ENCODE measurements around the gene BCAS3. TPM values are rescaled to one million over a fixed set of nuclear protein-coding genes. Genes with fewer than 3 reads are reported as not detected.

The BCAS3 gene
- total RNA-seq, 2 experiments from 2014 or later = 20.1 to 31.8 TPM

DNA sequence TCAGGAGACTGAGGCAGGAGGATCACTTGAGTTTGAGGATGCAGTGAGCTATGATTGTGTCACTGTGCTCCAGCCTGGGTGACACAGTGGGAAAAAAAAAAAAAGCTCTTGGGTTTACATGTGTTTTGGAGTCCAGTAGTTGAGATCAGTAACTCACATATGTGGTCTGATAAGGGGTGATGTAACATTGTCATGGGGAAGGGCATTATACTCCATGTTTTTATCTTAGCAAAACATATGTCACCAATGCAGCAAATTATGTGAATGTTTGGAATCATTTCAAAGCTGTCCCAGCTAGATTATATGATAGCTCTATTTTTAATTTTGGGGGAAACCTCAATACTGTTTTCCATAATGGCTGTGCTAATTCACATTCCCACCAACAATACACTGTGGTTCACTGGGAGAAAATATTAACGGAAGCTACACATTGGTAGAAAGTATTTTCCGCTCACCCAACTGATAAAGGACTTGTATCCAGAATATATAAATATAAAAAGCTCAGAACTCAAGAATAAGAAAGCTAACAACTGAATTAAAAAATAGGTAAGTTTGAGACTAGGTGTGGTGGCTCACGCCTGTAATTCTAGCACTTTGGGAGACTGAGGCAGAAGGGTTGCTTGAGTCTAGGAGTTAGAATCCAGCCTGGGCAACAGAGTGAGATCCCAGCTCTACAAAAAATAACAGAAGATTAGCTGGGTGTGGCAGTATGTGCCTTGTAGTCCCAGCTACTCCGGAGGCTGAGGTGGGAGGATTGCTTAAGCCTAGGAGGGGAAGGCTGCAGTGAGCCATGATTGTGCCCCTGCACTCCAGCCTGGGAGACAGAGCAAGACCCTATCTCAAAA is 497.9 kb downstream of the BCAS3 start:
- POLR2A ChIA-PET = no interaction called here
- no peak overlapping the region for H3K4me3 ChIP-seq (ENCODE audit: low read length)

DNA sequence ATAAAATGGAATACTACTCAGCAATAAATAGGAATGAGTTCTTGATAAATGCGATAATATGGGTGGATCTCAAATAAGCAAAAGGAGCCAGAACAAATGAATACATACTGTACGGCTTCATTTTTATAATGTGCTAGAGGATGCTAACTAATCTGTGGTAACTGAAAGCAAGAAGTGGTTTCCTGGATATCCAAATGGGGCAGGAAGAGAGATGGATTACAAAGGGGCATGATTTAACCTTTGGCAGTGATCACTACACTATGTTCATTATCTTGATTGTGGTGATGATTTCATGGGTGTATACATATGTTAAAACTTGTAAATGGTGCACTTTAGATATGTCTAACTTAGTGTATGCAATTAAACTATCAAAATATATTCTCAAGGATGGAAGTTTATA is 499.7 kb downstream of the BCAS3 start:
- intact Hi-C loops (cut with DNase I, micrococcal nuclease) = no loop called here
- H3K9me3 Mint-ChIP-seq = no peaks in the 10 kb centered on the region
- Histone ChIP-seq H3K4me1 (ENCODE audit: insufficient read depth, low read length) (no peaks in the 10 kb centered on the region), H3K4me3 (ENCODE audit: low read length) (no peak overlapping the region), H3K27ac (ENCODE audit: low read depth in 1 of 2, low read length in 2 of 2) (no peak overlapping the region), H3K27me3 (ENCODE audit: control insufficient read depth in 1 of 2, insufficient read depth in 2 of 2, low read length in 2 of 2) (no peaks in the 10 kb centered on the region), H3K9me3 (ENCODE audit: control insufficient read depth in 1 of 2, insufficient read depth in 1 of 2, low read length in 2 of 2) (peaks cover 0 to under 1% of the 10 kb centered on the region in 2 experiments), H3K36me3 (ENCODE audit: insufficient read depth, low read length) (no peaks in the 10 kb centered on the region)
- H3K4me1 Mint-ChIP-seq (ENCODE audit: low read depth) = no peaks in the 10 kb centered on the region
- CTCF ChIA-PET = no interaction called here
- H3K36me3 Mint-ChIP-seq (ENCODE audit: low read depth) = no peaks in the 10 kb centered on the region
- H3K27me3 Mint-ChIP-seq = no peaks in the 10 kb centered on the region
- no peak overlapping the region for H3K27ac Mint-ChIP-seq
- POLR2A ChIA-PET = no interaction called here
- TF ChIP-seq, protein P1, sequence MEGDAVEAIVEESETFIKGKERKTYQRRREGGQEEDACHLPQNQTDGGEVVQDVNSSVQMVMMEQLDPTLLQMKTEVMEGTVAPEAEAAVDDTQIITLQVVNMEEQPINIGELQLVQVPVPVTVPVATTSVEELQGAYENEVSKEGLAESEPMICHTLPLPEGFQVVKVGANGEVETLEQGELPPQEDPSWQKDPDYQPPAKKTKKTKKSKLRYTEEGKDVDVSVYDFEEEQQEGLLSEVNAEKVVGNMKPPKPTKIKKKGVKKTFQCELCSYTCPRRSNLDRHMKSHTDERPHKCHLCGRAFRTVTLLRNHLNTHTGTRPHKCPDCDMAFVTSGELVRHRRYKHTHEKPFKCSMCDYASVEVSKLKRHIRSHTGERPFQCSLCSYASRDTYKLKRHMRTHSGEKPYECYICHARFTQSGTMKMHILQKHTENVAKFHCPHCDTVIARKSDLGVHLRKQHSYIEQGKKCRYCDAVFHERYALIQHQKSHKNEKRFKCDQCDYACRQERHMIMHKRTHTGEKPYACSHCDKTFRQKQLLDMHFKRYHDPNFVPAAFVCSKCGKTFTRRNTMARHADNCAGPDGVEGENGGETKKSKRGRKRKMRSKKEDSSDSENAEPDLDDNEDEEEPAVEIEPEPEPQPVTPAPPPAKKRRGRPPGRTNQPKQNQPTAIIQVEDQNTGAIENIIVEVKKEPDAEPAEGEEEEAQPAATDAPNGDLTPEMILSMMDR (IDR thresholded peaks at IDR 0.05) = no peak
- no peak overlapping the region for H3K4me3 Mint-ChIP-seq
- DNase-seq = no peak
- no peak for ATAC-seq (ENCODE audit: poor library complexity)

More for the DNA sequence above, 497.9 kb downstream of the BCAS3 start:
- H3K9me3 ChIP-seq (ENCODE audit: control insufficient read depth in 1 of 2, insufficient read depth in 1 of 2, low read length in 2 of 2) = peaks cover 0 to 3% of the 10 kb centered on the region in 2 experiments
- intact Hi-C loops (cut with DNase I, micrococcal nuclease) = no loop called here
- Mint-ChIP-seq H3K4me3 (no peak overlapping the region), H3K9me3 (no peaks in the 10 kb centered on the region), H3K36me3 (ENCODE audit: low read depth) (peaks cover 14% of the 10 kb centered on the region), H3K27ac (no peak overlapping the region), H3K27me3 (no peaks in the 10 kb centered on the region), H3K4me1 (ENCODE audit: low read depth) (no peaks in the 10 kb centered on the region)
- H3K4me1 ChIP-seq (ENCODE audit: insufficient read depth, low read length) = no peaks in the 10 kb centered on the region
- H3K36me3 ChIP-seq (ENCODE audit: insufficient read depth, low read length) = no peaks in the 10 kb centered on the region
- H3K27me3 ChIP-seq (ENCODE audit: control insufficient read depth in 1 of 2, insufficient read depth in 2 of 2, low read length in 2 of 2) = no peaks in the 10 kb centered on the region
- CTCF ChIA-PET = no interaction called here
- TF ChIP-seq, protein P1 (IDR thresholded peaks at IDR 0.05) = no peak
- DNase-seq (no peak), ATAC-seq (ENCODE audit: poor library complexity) (no peak)
- H3K27ac ChIP-seq (ENCODE audit: low read depth in 1 of 2, low read length in 2 of 2) = no peak overlapping the region

DNA sequence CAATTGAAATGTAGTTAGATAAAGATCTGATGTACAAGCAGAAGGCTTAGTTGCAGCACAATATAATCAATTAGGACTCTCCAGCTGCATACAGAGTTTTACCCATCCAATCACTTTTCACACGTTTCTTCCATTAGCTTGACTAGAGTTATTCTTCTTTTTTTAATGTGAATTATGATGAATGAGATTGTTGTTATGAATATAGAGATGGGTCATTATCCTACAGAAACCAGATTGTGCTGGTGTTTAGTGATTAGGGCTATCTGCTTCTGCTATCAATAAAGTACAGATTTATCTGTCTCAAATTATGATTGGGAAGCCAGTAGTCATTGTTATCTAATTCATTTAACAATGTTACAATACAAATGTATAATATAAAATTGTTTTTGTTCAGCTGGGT is 500.6 kb downstream of the BCAS3 start:
- ATAC-seq (ENCODE audit: poor library complexity) = no peak
- no peaks in the 10 kb centered on the region for H3K4me1 ChIP-seq (ENCODE audit: insufficient read depth, low read length)
- Mint-ChIP-seq H3K4me3 (no peak overlapping the region), H3K9me3 (no peaks in the 10 kb centered on the region), H3K4me1 (ENCODE audit: low read depth) (no peaks in the 10 kb centered on the region), H3K27ac (no peak overlapping the region), H3K27me3 (no peaks in the 10 kb centered on the region), H3K36me3 (ENCODE audit: low read depth) (no peaks in the 10 kb centered on the region)
- no peak overlapping the region for H3K27ac ChIP-seq (ENCODE audit: low read depth in 1 of 2, low read length in 2 of 2)
- POLR2A ChIA-PET = no interaction called here
- intact Hi-C loops (cut with DNase I, micrococcal nuclease) = no loop called here
- DNase-seq = no peak
- no peak overlapping the region for H3K4me3 ChIP-seq (ENCODE audit: low read length)
- no peaks in the 10 kb centered on the region for H3K9me3 ChIP-seq (ENCODE audit: control insufficient read depth in 1 of 2, insufficient read depth in 1 of 2, low read length in 2 of 2)
- TF ChIP-seq, protein P1 (IDR thresholded peaks at IDR 0.05) = no peak
- CTCF ChIA-PET = no interaction called here
- H3K36me3 ChIP-seq (ENCODE audit: insufficient read depth, low read length) = no peaks in the 10 kb centered on the region
- no peaks in the 10 kb centered on the region for H3K27me3 ChIP-seq (ENCODE audit: control insufficient read depth in 1 of 2, insufficient read depth in 2 of 2, low read length in 2 of 2)
